ENCODE data around the gene ITIH4. TPM values are rescaled to one million over a fixed set of nuclear protein-coding genes. Genes with fewer than 3 reads are reported as not detected.
A peak's percentile ranks its signal among the peaks of the same experiment; 100 is the strongest.

The ITIH4 gene
- total and polyA plus RNA-seq, 2 of the 13 experiments (the other 11 are each of a cell fraction or from before 2014, with no cell fraction given): 2.7 to 5.3 TPM

- TF ChIP-seq ELF1 (CRISPR knock-in tag; IDR thresholded peaks at IDR 0.05): no peak; the same call in 1 of the 2 replicates
- 0 out of 2 replicates have a peak, but pooled peaks have one; percentile 42 for TF ChIP-seq ZGPAT (CRISPR knock-in tag; IDR thresholded peaks at IDR 0.05)
- TF ChIP-seq TARDBP (CRISPR knock-in tag; IDR thresholded peaks at IDR 0.05): no peak
- no peak for TF ChIP-seq NFE2L2 (IDR thresholded peaks at IDR 0.05; ENCODE audit: low read length)
- no peak for TF ChIP-seq PHF5A (CRISPR knock-in tag; IDR thresholded peaks at IDR 0.05; ENCODE audit: low read depth, unreplicated experiment)
- no peak for TF ChIP-seq NPAS2 (CRISPR knock-in tag; IDR thresholded peaks at IDR 0.05; ENCODE audit: borderline replicate concordance)
- no peak for TF ChIP-seq ZMYM3 (CRISPR knock-in tag; IDR thresholded peaks at IDR 0.05)
- TF ChIP-seq MTERF4 (CRISPR knock-in tag; IDR thresholded peaks at IDR 0.05): no peak
- TF ChIP-seq EHMT2 (IDR thresholded peaks at IDR 0.05; ENCODE audit: borderline replicate concordance, low read depth, low read length): no peak
- peak; percentile 90 for TF ChIP-seq NR2F6 (IDR thresholded peaks at IDR 0.05)
- TF ChIP-seq NR2F6 (CRISPR knock-in tag; IDR thresholded peaks at IDR 0.05): peak; percentile 96
- TF ChIP-seq KLF15 (CRISPR knock-in tag; IDR thresholded peaks at IDR 0.05; ENCODE audit: borderline replicate concordance): no peak
- no peak; the same call in 1 of the 2 replicates for TF ChIP-seq ZNF580 (CRISPR knock-in tag; IDR thresholded peaks at IDR 0.05; ENCODE audit: borderline replicate concordance, low read depth)
- no peak for TF ChIP-seq ZBTB40 (IDR thresholded peaks at IDR 0.05)
- TF ChIP-seq ZBTB40 (CRISPR knock-in tag; IDR thresholded peaks at IDR 0.05): no peak
Measured at GRCh38 chr3:52794612-52795099, 35.8 kb downstream of the ITIH4 start, which contains the start of gene ITIH3 (continued).

Data from HepG2 (cell line).